ENCODE results near the gene THOP1. TPM values are rescaled to one million over a fixed set of nuclear protein-coding genes. Genes with fewer than 3 reads are reported as not detected.

The THOP1 gene
- total RNA-seq, 1 experiment from 2014 or later, result 390 TPM

- no peak for DNase-seq (ENCODE audit: low spot score)
Measured at GRCh38 chr19:2804156-2805004, 19.1 kb downstream of the THOP1 start.

DNA sequence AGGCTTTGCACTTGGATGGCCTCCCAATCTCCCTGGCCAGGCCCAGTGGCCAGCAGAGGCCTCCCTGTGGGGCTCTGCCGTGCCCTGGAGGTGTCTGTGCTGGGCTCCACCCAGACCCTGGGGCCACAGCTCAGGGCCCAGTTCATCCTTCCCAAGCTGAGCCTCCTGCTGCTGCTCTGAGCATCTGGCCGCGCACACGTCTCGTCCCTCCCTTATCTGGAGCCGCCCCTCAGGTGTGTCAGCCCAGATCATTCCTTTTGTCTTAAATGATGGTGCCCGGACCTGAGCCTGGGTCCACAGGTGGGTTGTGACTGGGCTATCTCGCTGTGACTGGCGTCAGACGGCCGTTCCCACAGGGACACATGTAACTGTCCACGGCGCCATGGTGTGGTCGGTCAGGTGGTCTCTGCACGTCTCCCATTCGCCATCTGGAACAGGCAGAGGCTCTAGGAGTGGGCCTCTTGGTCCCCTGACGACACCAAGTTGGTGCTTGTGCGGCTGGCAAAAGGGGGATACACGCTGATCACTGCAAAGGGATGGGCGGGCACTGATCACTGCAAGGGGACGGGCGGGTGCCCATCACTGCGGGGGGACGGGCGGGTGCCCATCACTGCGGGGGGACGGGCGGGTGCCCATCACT lies 20.1 kb downstream of the THOP1 start:
- DNase-seq (ENCODE audit: low spot score), result no peak

GRCh38 chr19:2805991-2806649 lies 20.8 kb downstream of the THOP1 start:
- DNase-seq (ENCODE audit: low spot score), result no peak

- DNase-seq (ENCODE audit: low spot score), result no peak
Measured at GRCh38 chr19:2806736-2807378, 21.6 kb downstream of the THOP1 start.

DNA sequence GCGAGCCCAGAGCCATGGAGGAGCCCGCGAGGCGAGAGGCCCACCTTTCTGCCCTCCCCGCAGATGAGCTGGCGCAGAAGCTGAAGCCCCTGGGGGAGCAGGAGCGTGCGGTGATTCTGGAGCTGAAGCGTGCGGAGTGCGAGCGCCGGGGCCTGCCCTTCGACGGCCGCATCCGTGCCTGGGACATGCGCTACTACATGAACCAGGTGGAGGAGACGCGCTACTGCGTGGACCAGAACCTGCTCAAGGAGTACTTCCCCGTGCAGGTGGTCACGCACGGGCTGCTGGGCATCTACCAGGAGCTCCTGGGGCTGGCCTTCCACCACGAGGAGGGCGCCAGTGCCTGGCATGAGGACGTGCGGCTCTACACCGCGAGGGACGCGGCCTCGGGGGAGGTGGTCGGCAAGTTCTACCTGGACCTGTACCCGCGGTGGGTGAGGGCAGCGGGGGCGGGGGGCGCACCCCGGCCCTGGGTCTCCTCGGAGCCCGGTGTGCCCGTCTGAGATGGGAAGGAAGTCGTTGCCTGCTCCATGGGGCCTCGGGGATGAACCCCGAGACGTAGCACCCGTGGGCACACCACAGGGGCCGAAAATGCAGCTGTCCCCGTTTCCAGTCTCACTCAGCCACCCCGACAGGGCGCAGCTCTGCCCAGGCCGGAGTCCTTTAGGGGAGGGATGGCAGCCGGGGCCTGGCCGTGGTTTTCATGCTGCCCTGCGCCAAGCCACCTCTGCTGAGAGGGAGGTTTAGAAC lies 22.3 kb downstream of the THOP1 start:
- no peak for DNase-seq (ENCODE audit: low spot score)

- no peak for DNase-seq (ENCODE audit: low spot score)
Measured at GRCh38 chr19:2808129-2808941, 23.0 kb downstream of the THOP1 start.

DNA sequence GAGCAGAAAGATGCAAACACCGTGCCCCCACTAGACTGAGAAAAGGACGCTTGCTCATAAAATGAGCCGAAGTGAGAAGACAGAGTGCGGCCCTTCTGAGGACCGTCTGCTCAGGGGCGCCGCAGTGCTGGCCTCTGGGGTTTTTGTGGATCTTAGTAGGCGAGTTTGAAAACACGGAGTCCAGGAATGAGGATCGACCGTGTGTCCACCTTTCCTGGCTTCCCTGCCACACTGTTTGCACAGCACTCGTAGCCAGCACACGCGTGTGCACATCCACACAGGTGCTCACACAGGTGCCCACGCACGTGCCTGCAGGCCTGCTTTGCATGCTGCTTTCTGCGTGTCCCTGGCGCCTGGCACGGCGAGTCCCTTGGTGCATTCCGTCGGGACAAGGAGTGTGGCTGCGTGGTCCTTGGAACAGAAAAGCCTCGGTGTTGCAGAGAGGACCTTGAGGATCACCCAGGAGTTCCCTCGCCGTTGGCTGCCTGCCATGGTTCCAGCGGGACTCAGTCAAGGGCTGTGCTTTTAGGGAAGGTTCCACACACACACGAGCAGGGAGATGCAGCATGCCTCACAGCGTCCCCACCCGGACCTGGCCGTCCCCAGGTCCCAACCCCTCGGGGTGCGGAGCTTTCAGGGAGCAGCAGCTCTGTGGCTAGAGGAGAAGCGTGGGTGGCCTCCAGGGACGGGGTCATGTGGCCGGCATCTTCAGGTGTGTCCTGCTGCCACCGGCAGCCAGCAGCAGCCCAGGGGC lies 24.3 kb downstream of the THOP1 start:
- no peak for DNase-seq (ENCODE audit: low spot score)

DNA sequence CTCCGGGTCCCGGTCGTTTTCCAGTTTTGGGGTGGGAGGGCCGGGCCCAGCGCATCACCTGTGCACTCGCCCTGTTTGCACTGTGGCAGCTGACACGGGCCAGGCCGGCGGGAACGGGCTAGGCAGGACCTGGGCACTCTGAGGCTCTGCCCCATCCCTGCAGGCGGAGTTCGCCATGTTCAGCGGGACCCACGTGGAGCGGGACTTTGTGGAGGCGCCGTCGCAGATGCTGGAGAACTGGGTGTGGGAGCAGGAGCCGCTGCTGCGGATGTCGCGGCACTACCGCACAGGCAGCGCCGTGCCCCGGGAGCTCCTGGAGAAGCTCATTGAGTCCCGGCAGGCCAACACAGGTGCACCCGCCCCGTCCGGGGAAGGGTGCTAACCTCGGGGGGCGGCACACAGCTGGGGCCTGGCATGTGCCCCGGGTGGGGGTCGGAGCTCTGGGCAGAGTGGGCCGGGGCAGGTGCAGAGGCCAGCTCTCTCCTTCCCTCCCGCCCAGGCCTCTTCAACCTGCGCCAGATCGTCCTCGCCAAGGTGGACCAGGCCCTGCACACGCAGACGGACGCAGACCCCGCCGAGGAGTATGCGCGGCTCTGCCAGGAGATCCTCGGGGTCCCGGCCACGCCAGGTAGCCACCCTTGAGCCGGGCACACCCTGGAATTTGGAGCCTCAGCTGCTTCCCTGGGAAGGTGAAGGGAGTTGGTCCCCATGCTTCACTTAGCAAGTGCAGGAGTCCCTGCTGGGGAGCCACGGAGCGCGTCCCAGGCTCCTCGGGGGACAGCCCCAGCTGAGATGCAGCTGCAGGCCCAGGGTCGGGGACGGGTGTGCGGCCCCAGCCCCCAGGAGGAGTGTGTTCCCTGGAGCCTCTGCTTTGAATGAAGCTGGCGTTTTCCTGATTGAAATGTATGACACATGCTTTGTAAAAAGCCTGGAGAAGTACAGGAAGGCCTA lies 25.1 kb downstream of the THOP1 start:
- DNase-seq (ENCODE audit: low spot score), result no peak

GRCh38 chr19:2811221-2811722 lies 26.0 kb downstream of the THOP1 start:
- DNase-seq (ENCODE audit: low spot score), result no peak

- DNase-seq (ENCODE audit: low spot score), result no peak
Measured at GRCh38 chr19:2811735-2812413, 26.6 kb downstream of the THOP1 start.

DNA sequence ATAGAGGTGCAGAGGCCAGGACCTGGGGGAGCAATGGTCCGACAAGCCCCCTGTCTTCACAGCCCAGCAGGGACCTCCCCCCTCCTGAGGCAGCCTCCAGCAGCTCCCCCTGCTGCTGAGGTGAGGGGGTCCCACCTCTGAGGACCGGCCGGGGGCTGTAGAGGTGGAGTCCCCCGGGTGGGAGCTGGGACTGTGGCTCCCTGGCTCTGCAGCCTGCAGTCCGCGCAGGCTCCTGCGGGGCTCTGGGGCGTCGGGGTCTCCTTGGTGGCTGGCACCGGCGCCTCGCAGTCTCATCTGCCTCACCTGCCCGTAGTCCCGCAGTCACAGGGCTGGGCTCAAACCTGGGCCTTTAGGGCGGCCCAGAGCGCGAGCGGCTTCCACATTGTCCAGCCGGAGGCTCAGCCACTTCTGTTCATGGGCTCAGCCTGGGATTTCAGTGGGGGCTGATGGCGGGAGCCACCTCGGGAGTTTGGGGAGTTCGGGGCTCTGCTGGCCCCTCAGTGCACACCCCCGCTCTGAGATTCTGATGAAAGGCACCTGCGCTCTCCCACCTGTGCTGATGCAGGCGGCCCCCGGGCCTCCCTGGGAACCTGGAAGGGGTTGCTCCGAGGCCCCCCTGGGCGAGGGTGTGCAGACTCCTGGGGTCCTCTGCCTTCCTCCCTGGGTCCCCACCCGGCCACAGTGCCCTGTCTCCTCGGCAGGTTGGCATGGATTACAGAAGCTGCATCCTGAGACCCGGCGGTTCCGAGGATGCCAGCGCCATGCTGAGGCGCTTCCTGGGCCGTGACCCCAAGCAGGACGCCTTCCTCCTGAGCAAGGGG lies 27.3 kb downstream of the THOP1 start:
- no peak for DNase-seq (ENCODE audit: low spot score)

GRCh38 chr19:2813235-2814160 lies 28.2 kb downstream of the THOP1 start:
- no peak for DNase-seq (ENCODE audit: low spot score)

DNA sequence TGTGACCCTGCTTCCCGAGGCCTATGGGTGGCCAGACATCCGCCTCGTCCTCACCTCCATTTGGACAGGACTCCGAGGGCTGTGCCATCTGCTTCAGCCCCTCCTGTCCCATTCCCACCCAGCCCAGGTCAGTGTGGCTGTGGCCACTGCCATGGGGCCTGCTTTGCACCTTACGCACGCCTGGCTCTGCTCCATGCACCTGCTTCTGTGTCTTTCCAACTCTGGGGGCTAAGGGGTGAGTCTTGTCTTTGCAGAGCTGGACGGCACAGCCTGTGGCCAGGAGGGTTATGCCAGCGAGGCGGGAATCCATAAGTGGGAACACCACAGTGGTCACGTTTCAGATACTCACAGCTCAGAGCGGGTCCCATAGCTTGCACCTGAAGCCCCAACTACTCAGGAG lies 29.1 kb downstream of the THOP1 start:
- no peak for DNase-seq (ENCODE audit: low spot score)

DNA sequence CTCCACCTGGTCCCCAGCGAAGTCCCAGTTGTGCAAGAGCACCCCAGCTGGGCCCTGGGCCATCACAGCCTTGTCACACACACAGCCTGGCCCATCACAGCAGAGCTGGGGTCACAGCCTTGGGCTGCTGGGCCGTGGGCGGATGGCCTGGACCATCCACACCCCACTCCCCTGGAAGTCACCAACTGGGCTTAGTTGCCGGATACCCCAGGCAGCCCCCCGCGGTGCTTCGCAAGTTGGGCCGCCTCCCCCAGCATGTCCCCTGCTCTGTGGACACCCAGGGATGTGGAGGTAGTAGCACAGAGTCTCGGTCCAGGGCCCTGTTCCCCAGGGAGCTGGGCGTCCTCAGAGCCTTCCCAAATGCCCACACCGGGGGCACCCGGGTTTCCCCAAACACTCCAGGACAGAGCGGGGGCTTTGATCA lies 29.9 kb downstream of the THOP1 start:
- no peak for DNase-seq (ENCODE audit: low spot score)

GRCh38 chr19:2815923-2816322 lies 30.6 kb downstream of the THOP1 start:
- no peak for DNase-seq (ENCODE audit: low spot score)

DNA sequence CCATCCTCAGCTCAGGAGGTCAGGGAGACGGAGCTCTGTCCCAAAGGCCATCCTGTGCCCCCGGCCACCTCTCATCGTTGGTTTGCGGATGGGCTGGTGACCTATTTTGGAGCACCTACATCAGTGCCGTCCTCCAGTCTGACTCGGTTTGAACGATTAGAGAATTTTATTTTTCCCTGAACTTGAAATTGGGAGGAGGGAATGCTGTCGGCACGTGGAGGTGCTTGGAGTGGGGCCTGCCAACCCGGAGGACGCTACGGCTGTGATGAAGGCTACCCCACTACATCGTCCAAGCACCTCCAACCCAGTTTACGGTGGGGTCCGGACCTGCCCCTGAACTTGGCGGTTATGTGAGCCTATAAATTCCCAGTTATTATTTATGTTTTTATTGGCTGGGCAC lies 31.3 kb downstream of the THOP1 start:
- no peak for DNase-seq (ENCODE audit: low spot score)

Data from A172 (cell line).